HepG2 (cell line): Measurements from ENCODE around the gene SLC11A1. TPM values are rescaled to one million over a fixed set of nuclear protein-coding genes. Genes with fewer than 3 reads are reported as not detected.

Experiments
- ASH2L ChIP-seq: fragments of 300-600, 200-600 bp; sonication (generic); IDR thresholded peaks from 2 replicates; pipeline ENCODE4 v1.7.0; 2017; ENCODE audit warnings: low read depth, mild to moderate bottlenecking, moderate library complexity, mixed read lengths, low read length; ENCODE audit not compliant: insufficient read length
- BORCS8-MEF2B ChIP-seq: sonication (generic); formaldehyde crosslinking; IDR thresholded peaks from 2 replicates; pipeline ENCODE4 v1.8.0; 2022; ENCODE audit warnings: mild to moderate bottlenecking, missing genetic modification reagents
- CENPX ChIP-seq: sonication (generic); formaldehyde crosslinking; IDR thresholded peaks from 2 replicates; pipeline ENCODE4 v1.9.0; 2021; ENCODE audit warnings: mild to moderate bottlenecking, missing genetic modification reagents, moderate library complexity
- DNMT1 ChIP-seq: sonication (generic); formaldehyde crosslinking; IDR thresholded peaks from 2 replicates; pipeline ENCODE4 v1.5.1; 2020; ENCODE audit warnings: mild to moderate bottlenecking, missing genetic modification reagents
- GATA4 ChIP-seq: sonication (generic); IDR thresholded peaks from 2 replicates; pipeline ENCODE4 v1.6.1; 2016; ENCODE audit warnings: antibody characterized with exemption, low read depth, borderline replicate concordance
- HINFP ChIP-seq: sonication (generic); formaldehyde crosslinking; IDR thresholded peaks from 2 replicates; pipeline ENCODE4 v1.4.0; 2020; ENCODE audit warnings: low read depth, mild to moderate bottlenecking, missing genetic modification reagents
- HNF1B ChIP-seq: sonication (generic); formaldehyde crosslinking; IDR thresholded peaks from 2 replicates; pipeline ENCODE4 v1.5.1; 2020; ENCODE audit warnings: mild to moderate bottlenecking, moderate library complexity, missing genetic modification reagents
- KAT8 ChIP-seq: IDR thresholded peaks from 2 replicates; pipeline ENCODE4 v1.6.1; 2016; ENCODE audit warnings: missing genetic modification reagents, missing compliant biosample characterization
- MTERF4 ChIP-seq: sonication (generic); formaldehyde crosslinking; IDR thresholded peaks from 2 replicates; pipeline ENCODE4 v1.8.0; 2023; ENCODE audit warnings: mild to moderate bottlenecking, missing genetic modification reagents
- MTF1 ChIP-seq: sonication (generic); formaldehyde crosslinking; IDR thresholded peaks from 2 replicates; pipeline ENCODE4 v1.5.0; 2020; ENCODE audit warnings: missing genetic modification reagents
- MXI1 ChIP-seq: IDR thresholded peaks from 3 replicates; pipeline ENCODE4 v1.6.1; 2012; ENCODE audit warnings: low read depth, low read length, inconsistent platforms, borderline replicate concordance
- NAIF1 ChIP-seq: sonication (generic); formaldehyde crosslinking; IDR thresholded peaks from 2 replicates; pipeline ENCODE4 v1.5.0; 2020; ENCODE audit warnings: mild to moderate bottlenecking, missing genetic modification reagents, borderline replicate concordance
- PBX2 ChIP-seq: IDR thresholded peaks from 2 replicates; pipeline ENCODE4 v1.6.1; 2016; ENCODE audit warnings: control low read depth
- POLR2G ChIP-seq: fragments of 200-400 bp; formaldehyde crosslinking; IDR thresholded peaks from 2 replicates; pipeline ENCODE4 v1.6.1; 2018; ENCODE audit warnings: mild to moderate bottlenecking, low read depth, low read length, moderate library complexity
- SNAPC5 ChIP-seq: sonication (generic); formaldehyde crosslinking; IDR thresholded peaks from 2 replicates; pipeline ENCODE4 v1.8.1; 2023; ENCODE audit warnings: mild to moderate bottlenecking, missing genetic modification reagents, borderline replicate concordance
- SP140L ChIP-seq: sonication (generic); formaldehyde crosslinking; IDR thresholded peaks from 2 replicates; pipeline ENCODE4 v1.4.0; 2020; ENCODE audit warnings: missing genetic modification reagents, borderline replicate concordance
- TAF1 ChIP-seq: sonication (generic); formaldehyde crosslinking; IDR thresholded peaks from 2 replicates; pipeline ENCODE4 v1.4.0; 2020; ENCODE audit warnings: missing genetic modification reagents
- TCF7L2 ChIP-seq: IDR thresholded peaks from 2 replicates; pipeline ENCODE4 v1.6.1; 2011; ENCODE audit warnings: mild to moderate bottlenecking, low read depth, low read length, moderate library complexity
- TOPORS ChIP-seq: sonication (generic); formaldehyde crosslinking; IDR thresholded peaks from 2 replicates; pipeline ENCODE4 v1.8.0; 2023; ENCODE audit warnings: mild to moderate bottlenecking, missing genetic modification reagents
- ZBTB8A ChIP-seq: sonication (generic); formaldehyde crosslinking; IDR thresholded peaks from 2 replicates; pipeline ENCODE4 v1.4.0; 2020; ENCODE audit warnings: mild to moderate bottlenecking, low read depth, missing genetic modification reagents, borderline replicate concordance
- ZNF136 ChIP-seq: sonication (generic); formaldehyde crosslinking; IDR thresholded peaks from 2 replicates; pipeline ENCODE4 v1.8.1; 2022; ENCODE audit warnings: low read depth, mild to moderate bottlenecking, moderate library complexity, missing genetic modification reagents
- ZNF546 ChIP-seq: sonication (generic); formaldehyde crosslinking; conservative IDR thresholded peaks from 2 replicates; pipeline ENCODE4 v1.8.1; 2023; ENCODE audit warnings: mild to moderate bottlenecking, missing genetic modification reagents
- ZNF557 ChIP-seq: sonication (generic); formaldehyde crosslinking; IDR thresholded peaks from 2 replicates; pipeline ENCODE4 v1.4.0; 2020; ENCODE audit warnings: missing genetic modification reagents
- ZNF562 ChIP-seq: sonication (generic); formaldehyde crosslinking; IDR thresholded peaks from 2 replicates; pipeline ENCODE4 v1.8.0; 2022; ENCODE audit warnings: missing genetic modification reagents, borderline replicate concordance
- ZNF75D ChIP-seq: sonication (generic); formaldehyde crosslinking; IDR thresholded peaks from 2 replicates; pipeline ENCODE4 v1.8.1; 2023; ENCODE audit warnings: missing genetic modification reagents, mild to moderate bottlenecking, borderline replicate concordance
- ZSCAN30 ChIP-seq: sonication (generic); formaldehyde crosslinking; IDR thresholded peaks from 2 replicates; pipeline ENCODE4 v1.5.0; 2020; ENCODE audit warnings: mild to moderate bottlenecking, missing genetic modification reagents
- polyA plus RNA-seq, 8 experiments: library from polyadenylated mRNA; depleted of rRNA in 3 of 8; stranded (reverse) in 7 of 8; unstranded in 1 of 8; fragments of >200 nt; fragmentation: Illumina TruSeq in 4 of 8; extraction: Trizol in 4 of 8; gene quantifications; 2 replicates each; pipeline versions ENCODE4 v1.2.1 to v1.2.3, GENCODE V29; 2011 to 2016; ENCODE audit warnings: low read depth in 4 of 8, missing spikeins in 1 of 8, mixed read lengths in 1 of 8; ENCODE audit not compliant: insufficient read depth in 1 of 8
- total RNA-seq, 5 experiments: library from RNA; depleted of rRNA; stranded (reverse); fragments of >200 nt; fragmentation: Illumina TruSeq; extraction: Trizol; gene quantifications; 2 replicates each; pipeline ENCODE4 v1.2.3, GENCODE V29; 2016; ENCODE audit warnings: low read depth in 1 of 5

The SLC11A1 gene
- total and polyA plus RNA-seq, 2 of the 13 experiments (the other 11 are each of a cell fraction or from before 2014, with no cell fraction given): 0.33 to 2.3 TPM

GRCh38 chr2:218405746-218406208 is 23.7 kb downstream of the SLC11A1 start (continued):
- TF ChIP-seq HNF1B (CRISPR knock-in tag) (peak; percentile 63), DNMT1 (CRISPR knock-in tag) (no peak; the same call in 1 of the 2 replicates), ZBTB8A (CRISPR knock-in tag) (no peak), ZNF75D (CRISPR knock-in tag) (0 out of 2 replicates have a peak, but pooled peaks have one; percentile 38), ZSCAN30 (peak; percentile 26), HINFP (CRISPR knock-in tag) (peak; percentile 81), POLR2G (peak; percentile 72), TAF1 (0 out of 2 replicates have a peak, but pooled peaks have one; percentile 10), MXI1 (no peak), ZNF546 (0 out of 2 replicates have a peak, but pooled peaks have one; percentile 9), GATA4 (no peak), SP140L (no peak), KAT8 (CRISPR knock-in tag) (no peak; the same call in 1 of the 2 replicates), MTF1 (CRISPR knock-in tag) (no peak), NAIF1 (CRISPR knock-in tag) (peak; percentile 64; the same call in 1 of the 2 replicates), ZNF557 (no peak), TOPORS (CRISPR knock-in tag) (no peak; the same call in 1 of the 2 replicates), MTERF4 (peak; percentile 67; the same call in 1 of the 2 replicates), ASH2L (no peak), ZNF136 (CRISPR knock-in tag) (peak; percentile 86), CENPX (no peak), PBX2 (no peak), ZNF562 (CRISPR knock-in tag) (no peak), SNAPC5 (no peak), TCF7L2 (no peak), BORCS8-MEF2B (peak; percentile 90)
